Kidney (tissue), 14 donors: Measurements from ENCODE around the gene ZC3H7A. TPM values are rescaled to one million over a fixed set of nuclear protein-coding genes. Genes with fewer than 3 reads are reported as not detected.

Source experiments
- DNase-seq, 5 donors: peaks; one replicate each; pipeline ENCODE4 v3.0.0-alpha.2; 2013 to 2020
- FAIRE-seq: peaks from 2 replicates; lab custom pipeline; 2012; peaks lifted over from hg19 to GRCh38; lab: Jason Lieb, UNC
- H3K27ac ChIP-seq, 2 donors: one replicate each; pipeline ENCODE4 v1.7.0; 2013; ENCODE audit warnings: low read depth in 2 of 2, low read length in 2 of 2, inconsistent platforms in 1 of 2
- H3K27me3 ChIP-seq: one replicate; pipeline ENCODE4 v1.7.1; 2013; ENCODE audit warnings: low read length, inconsistent platforms; ENCODE audit not compliant: control insufficient read depth, insufficient read depth
- H3K36me3 ChIP-seq, 3 donors: one replicate each; pipeline versions ENCODE4 v1.7.0 to v1.7.1; 2013; ENCODE audit warnings: low read length in 3 of 3, control low read depth in 1 of 3, inconsistent platforms in 1 of 3; ENCODE audit not compliant: insufficient read depth in 3 of 3, control insufficient read depth in 2 of 3
- H3K4me1 ChIP-seq, 3 donors: one replicate each; pipeline versions ENCODE4 v1.7.0 to v1.7.1; 2013; ENCODE audit warnings: low read length in 3 of 3, inconsistent platforms in 1 of 3, low read depth in 1 of 3; ENCODE audit not compliant: control insufficient read depth in 2 of 3, insufficient read depth in 2 of 3
- H3K4me3 ChIP-seq, 3 donors: one replicate each; pipeline versions ENCODE4 v1.7.0 to v1.8.1; 2013; ENCODE audit warnings: low read length in 3 of 3, control low read depth in 1 of 3, inconsistent platforms in 1 of 3
- H3K9ac ChIP-seq, 3 donors: one replicate each; pipeline versions ENCODE4 v1.7.0 to v1.7.1; 2013; ENCODE audit warnings: low read length in 3 of 3, control low read depth in 1 of 3, inconsistent platforms in 1 of 3
- H3K9me3 ChIP-seq, 3 donors: one replicate each; pipeline versions ENCODE4 v1.7.0 to v1.7.1; 2013; ENCODE audit warnings: low read length in 3 of 3, control low read depth in 1 of 3, inconsistent platforms in 1 of 3; ENCODE audit not compliant: control insufficient read depth in 2 of 3, insufficient read depth in 1 of 3
- CTCF ChIP-seq: IDR thresholded peaks from 3 replicates; pipeline ENCODE4 v1.5.1; 2012; ENCODE audit warnings: mild to moderate bottlenecking, moderate library complexity, borderline replicate concordance; ENCODE audit not compliant: insufficient read depth; ENCODE audit errors: extremely low read depth
- intact Hi-C: fragments of 100-400 bp; cut with DNase I; formaldehyde crosslinking; loops from one replicate; pipeline ENCODE4 v1.11.1; 2022
- polyA plus RNA-seq: library from polyadenylated mRNA; stranded (reverse); fragments of 350-450 nt; fragmentation: Illumina TruSeq; extraction: RNeasy Lipid Tissue Mini Kit (QIAGEN cat#74804); gene quantifications from one replicate; pipeline ENCODE4 v1.2.3, GENCODE V29; 2014; ENCODE audit warnings: low read depth, low replicate concordance; ENCODE audit not compliant: insufficient read depth
- total RNA-seq: library from RNA; stranded (reverse); fragmentation: NEBNext Ultra II Directional; extraction: Animal tissue kit (Norgen Biotek cat#: 25700); gene quantifications from one replicate; pipeline ENCODE4 v1.2.1, GENCODE V29; 2021
- donor health status: control.
- donor health status: control.
- donor health status: control.
- donor health status: control.
- donor health status: control.
- donor health status: DM: yes; HTN: yes; CAD: no.
- donor health status: Normal renal cell carcinoma (clear cell type).

ZC3H7A gene
- total and polyA plus RNA-seq, 2 donors from 2014 or later = 23.8 to 59.5 TPM

- TF ChIP-seq CTCF = no peak
- DNase-seq = peak; percentile 49 to 92 (median 78)
Measured at GRCh38 chr16:11796227-11797165, 562 bp downstream of the ZC3H7A start.

GRCh38 chr16:11795887-11796226 is 1.2 kb downstream of the ZC3H7A start:
- no peak for FAIRE-seq
- H3K4me3 ChIP-seq = peak overlapping the region; percentile 71 to 81 (median 78)
- intact Hi-C loops = no loop called here

More at GRCh38 chr16:11796227-11797165, 562 bp downstream of the ZC3H7A start:
- H3K36me3 ChIP-seq = peaks cover 0 to 3% (median 2%) of the 10 kb centered on the region in 3 donors
- intact Hi-C loops = no loop called here
- peak overlapping the region; percentile 71 to 90 (median 89) for H3K9ac ChIP-seq
- FAIRE-seq = no peak
- H3K27ac ChIP-seq = peak overlapping the region; percentile 95 to 98
- H3K4me1 ChIP-seq = peaks cover 0 to 36% (median 35%) of the 10 kb centered on the region in 3 donors
- peak overlapping the region; percentile 71 to 81 (median 78) for H3K4me3 ChIP-seq
- no peaks in the 10 kb centered on the region for H3K9me3 ChIP-seq
- no peaks in the 10 kb centered on the region for H3K27me3 ChIP-seq

GRCh38 chr16:11794996-11795886 is 1.8 kb downstream of the ZC3H7A start:
- Histone ChIP-seq H3K36me3 (peaks cover 0 to 3% (median 2%) of the 10 kb centered on the region in 3 donors), H3K9ac (peak overlapping the region in 1 of 3 donors; percentile 90), H3K4me1 (peaks cover 0 to 42% (median 40%) of the 10 kb centered on the region in 3 donors), H3K27me3 (no peaks in the 10 kb centered on the region), H3K27ac (peak overlapping the region; percentile 87 to 98), H3K4me3 (peak overlapping the region in 2 of 3 donors; percentile 71 to 81), H3K9me3 (no peaks in the 10 kb centered on the region)
- FAIRE-seq (no peak), DNase-seq (no peak)
- TF ChIP-seq CTCF = no peak
- intact Hi-C loops = no loop called here

More at GRCh38 chr16:11795887-11796226, 1.2 kb downstream of the ZC3H7A start:
- peaks cover 0 to 3% (median 2%) of the 10 kb centered on the region in 3 donors for H3K36me3 ChIP-seq
- no peaks in the 10 kb centered on the region for H3K27me3 ChIP-seq
- no peak for TF ChIP-seq CTCF
- DNase-seq = peak in 2 of 5 donors; percentile 33 to 45
- peaks cover 0 to 42% (median 40%) of the 10 kb centered on the region in 3 donors for H3K4me1 ChIP-seq
- peak overlapping the region; percentile 87 to 98 for H3K27ac ChIP-seq
- no peaks in the 10 kb centered on the region for H3K9me3 ChIP-seq
- peak overlapping the region; percentile 71 to 90 (median 89) for H3K9ac ChIP-seq
